ENCODE results near the gene GALNT1.

GALNT1 gene

GRCh38 chr18:35749701-35750100, 168.2 kb downstream of the GALNT1 start:
- DNase-seq (ENCODE audit: insufficient read length, low spot score) (no peak), FAIRE-seq (no peak)

- FAIRE-seq = no peak
These were observed 169.4 kb downstream of the GALNT1 start for GRCh38 chr18:35750929-35751328.

GRCh38 chr18:35753306-35753910, 171.9 kb downstream of the GALNT1 start:
- FAIRE-seq = no peak
- DNase-seq (ENCODE audit: insufficient read length, low spot score) = no peak

More at GRCh38 chr18:35750929-35751328, 169.4 kb downstream of the GALNT1 start:
- no peak for DNase-seq (ENCODE audit: insufficient read length, low spot score)

GRCh38 chr18:35754464-35754863, 172.9 kb downstream of the GALNT1 start:
- FAIRE-seq (no peak), DNase-seq (ENCODE audit: insufficient read length, low spot score) (no peak)

- no peak for FAIRE-seq
- DNase-seq (ENCODE audit: insufficient read length, low spot score) = no peak
These were observed 173.8 kb downstream of the GALNT1 start for GRCh38 chr18:35755369-35755768.

- peak; percentile 53 for DNase-seq (ENCODE audit: insufficient read length, low spot score)
- FAIRE-seq = peak; percentile 84
These were observed 175.1 kb downstream of the GALNT1 start for GRCh38 chr18:35756506-35757117.
